ENCODE data around the gene HTR7. TPM values are rescaled to one million over a fixed set of nuclear protein-coding genes. Genes with fewer than 3 reads are reported as not detected.

Gene HTR7
- total and polyA plus RNA-seq, 9 of the 15 experiments (the other 6 are each of a cell fraction or from before 2014, with no cell fraction given): 0.07 to 0.33 (median 0.18) TPM

GRCh38 chr10:90846746-90847145, 11.1 kb downstream of the HTR7 start:
- no peaks in the 10 kb centered on the region; the same call in 1 of the 2 replicates for H3K9me3 ChIP-seq (replicated peaks; ENCODE audit: control insufficient read depth, insufficient read depth, low read depth, low read length)
- H2AFZ ChIP-seq (ENCODE audit: low read depth, low read length): no peak overlapping the region
- H3K79me2 ChIP-seq (ENCODE audit: control insufficient read depth, insufficient read depth, low read length): no peaks in the 10 kb centered on the region
- no peaks in the 10 kb centered on the region for H3K27me3 ChIP-seq (ENCODE audit: control insufficient read depth in 2 of 2, insufficient read depth in 2 of 2, low read length in 2 of 2)
- ATAC-seq: no peak
- no peak overlapping the region for H3K9ac ChIP-seq (ENCODE audit: insufficient read depth in 1 of 2, low read depth in 2 of 2, low read length in 2 of 2)
- no peak overlapping the region for H3K4me2 ChIP-seq (ENCODE audit: insufficient read depth, low read length)
- DNase-seq (ENCODE audit: extremely low read depth in 1 of 4, low spot score in 3 of 4): no peak
- no peaks in the 10 kb centered on the region for H3K9me1 ChIP-seq (ENCODE audit: control insufficient read depth, insufficient read depth, low read length)
- in situ Hi-C loops (cut with MboI): no loop called here
- intact Hi-C loops (cut with micrococcal nuclease): no loop called here
- H3K36me3 ChIP-seq (ENCODE audit: control insufficient read depth, insufficient read depth, low read length): no peaks in the 10 kb centered on the region
- H3K27ac ChIP-seq (ENCODE audit: extremely low read depth, low read depth, low read length): no peak overlapping the region
- H3K4me3 ChIP-seq: no peak overlapping the region
- no peaks in the 10 kb centered on the region for H3K4me1 ChIP-seq (replicated peaks in 1 of 2; ENCODE audit: control insufficient read depth in 2 of 2, insufficient read depth in 2 of 2, low read length in 2 of 2)
- no TSS peak for BruUV-seq (replicated peaks)
- ChIA-PET CTCF (ENCODE audit: low intra/inter-chr PET ratio) (no interaction called here), POLR2A (no interaction called here)
- no peaks in the 10 kb centered on the region for H4K20me1 ChIP-seq (replicated peaks; ENCODE audit: control insufficient read depth, insufficient read depth, low read length)
- FAIRE-seq: no peak
- 10% methylated on average over 1 of the region's 1 CpG for WGBS (ENCODE audit: insufficient coverage, low coverage, missing lambda C conversion rate)
- TF ChIP-seq DMBX1 (CRISPR knock-in tag; IDR thresholded peaks at IDR 0.05; ENCODE audit: borderline replicate concordance) (no peak), ZBTB17 (CRISPR knock-in tag; IDR thresholded peaks at IDR 0.05) (no peak), MIER1 (IDR thresholded peaks at IDR 0.05; ENCODE audit: low read depth) (no peak), EHMT2 (IDR thresholded peaks at IDR 0.05) (no peak), U2AF2 (optimal IDR thresholded peaks at IDR 0.05; ENCODE audit: low read depth, low read length) (no peak), EZH2 (IDR thresholded peaks at IDR 0.05; ENCODE audit: borderline replicate concordance, low read depth, low read length) (no peak), NR3C1 (CRISPR knock-in tag; IDR thresholded peaks at IDR 0.05) (no peak), BHLHE40 (IDR thresholded peaks at IDR 0.05; ENCODE audit: low read length) (no peak), GMEB1 (CRISPR knock-in tag; IDR thresholded peaks at IDR 0.05) (no peak), TGIF2 (CRISPR knock-in tag; IDR thresholded peaks at IDR 0.05) (no peak), IRF9 (tag; IDR thresholded peaks at IDR 0.05) (no peak), ZNF75A (CRISPR knock-in tag; IDR thresholded peaks at IDR 0.05) (no peak), SMAD4 (CRISPR knock-in tag; conservative IDR thresholded peaks at IDR 0.05) (no peak), NFATC3 (IDR thresholded peaks at IDR 0.05) (no peak), CREM (IDR thresholded peaks at IDR 0.05; ENCODE audit: low read depth) (no peak), ZNF347 (CRISPR knock-in tag; IDR thresholded peaks at IDR 0.05; ENCODE audit: low read depth) (no peak), TCF15 (CRISPR knock-in tag; IDR thresholded peaks at IDR 0.05) (no peak), ARHGAP35 (IDR thresholded peaks at IDR 0.05; ENCODE audit: partially characterized antibody) (no peak)
- TF ChIP-seq, protein P1, sequence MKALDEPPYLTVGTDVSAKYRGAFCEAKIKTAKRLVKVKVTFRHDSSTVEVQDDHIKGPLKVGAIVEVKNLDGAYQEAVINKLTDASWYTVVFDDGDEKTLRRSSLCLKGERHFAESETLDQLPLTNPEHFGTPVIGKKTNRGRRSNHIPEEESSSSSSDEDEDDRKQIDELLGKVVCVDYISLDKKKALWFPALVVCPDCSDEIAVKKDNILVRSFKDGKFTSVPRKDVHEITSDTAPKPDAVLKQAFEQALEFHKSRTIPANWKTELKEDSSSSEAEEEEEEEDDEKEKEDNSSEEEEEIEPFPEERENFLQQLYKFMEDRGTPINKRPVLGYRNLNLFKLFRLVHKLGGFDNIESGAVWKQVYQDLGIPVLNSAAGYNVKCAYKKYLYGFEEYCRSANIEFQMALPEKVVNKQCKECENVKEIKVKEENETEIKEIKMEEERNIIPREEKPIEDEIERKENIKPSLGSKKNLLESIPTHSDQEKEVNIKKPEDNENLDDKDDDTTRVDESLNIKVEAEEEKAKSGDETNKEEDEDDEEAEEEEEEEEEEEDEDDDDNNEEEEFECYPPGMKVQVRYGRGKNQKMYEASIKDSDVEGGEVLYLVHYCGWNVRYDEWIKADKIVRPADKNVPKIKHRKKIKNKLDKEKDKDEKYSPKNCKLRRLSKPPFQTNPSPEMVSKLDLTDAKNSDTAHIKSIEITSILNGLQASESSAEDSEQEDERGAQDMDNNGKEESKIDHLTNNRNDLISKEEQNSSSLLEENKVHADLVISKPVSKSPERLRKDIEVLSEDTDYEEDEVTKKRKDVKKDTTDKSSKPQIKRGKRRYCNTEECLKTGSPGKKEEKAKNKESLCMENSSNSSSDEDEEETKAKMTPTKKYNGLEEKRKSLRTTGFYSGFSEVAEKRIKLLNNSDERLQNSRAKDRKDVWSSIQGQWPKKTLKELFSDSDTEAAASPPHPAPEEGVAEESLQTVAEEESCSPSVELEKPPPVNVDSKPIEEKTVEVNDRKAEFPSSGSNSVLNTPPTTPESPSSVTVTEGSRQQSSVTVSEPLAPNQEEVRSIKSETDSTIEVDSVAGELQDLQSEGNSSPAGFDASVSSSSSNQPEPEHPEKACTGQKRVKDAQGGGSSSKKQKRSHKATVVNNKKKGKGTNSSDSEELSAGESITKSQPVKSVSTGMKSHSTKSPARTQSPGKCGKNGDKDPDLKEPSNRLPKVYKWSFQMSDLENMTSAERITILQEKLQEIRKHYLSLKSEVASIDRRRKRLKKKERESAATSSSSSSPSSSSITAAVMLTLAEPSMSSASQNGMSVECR (CRISPR knock-in tag; IDR thresholded peaks at IDR 0.05): no peak

Data from K562 (cell line).